HG02981 (cell line): ENCODE results near the gene LPP.
"Not testable (repeated sequence)": the region's sequence is repeated elsewhere in the genome, so short reads cannot be mapped to it uniquely, and the experiment has no call there.

Experiments
- ATAC-seq: cut with Tn5 transposase; IDR thresholded peaks from one replicate; pipeline ENCODE4 v1.9.1; 2021; ENCODE audit warnings: mild to moderate bottlenecking, moderate library complexity; ENCODE audit not compliant: unreplicated experiment

The LPP gene

DNA sequence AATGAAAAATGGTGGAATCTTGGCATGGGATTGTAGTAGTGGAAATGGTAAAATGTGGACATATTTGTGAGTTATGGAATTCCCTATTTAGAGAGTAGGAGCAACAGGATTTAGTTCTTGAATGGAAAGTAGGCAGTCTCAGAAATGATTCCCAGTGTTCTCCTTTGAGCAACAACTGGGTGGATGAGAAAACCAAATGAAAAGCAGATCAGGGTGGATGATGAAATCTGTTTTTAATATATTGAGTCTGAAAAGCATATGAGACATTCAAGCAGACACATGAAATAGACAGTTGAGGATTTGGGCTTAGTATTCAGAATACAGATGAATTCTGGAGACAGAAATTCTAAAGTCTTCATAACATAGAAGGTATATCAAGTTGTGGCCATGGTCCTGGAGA is 451.3 kb downstream of the LPP start:
- ATAC-seq, result no peak

DNA sequence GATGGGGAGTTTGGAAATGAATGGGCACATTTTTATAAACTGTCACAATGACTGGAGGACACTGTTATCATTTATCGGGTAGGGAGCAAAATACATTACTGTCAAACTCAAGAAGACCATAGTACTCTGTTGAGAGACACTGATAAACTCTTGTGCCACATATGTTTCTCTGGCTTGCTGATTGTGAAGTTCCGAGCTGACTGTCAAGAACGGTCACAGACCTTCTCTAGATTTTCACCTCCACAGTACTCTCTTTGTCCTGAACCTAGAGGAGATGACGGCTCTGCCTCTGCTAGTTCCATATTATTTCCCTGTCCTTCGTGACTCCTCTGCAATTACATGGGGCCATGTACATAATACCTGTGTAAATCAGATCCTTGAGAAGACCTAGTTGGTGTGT is 451.9 kb downstream of the LPP start:
- no peak for ATAC-seq

DNA sequence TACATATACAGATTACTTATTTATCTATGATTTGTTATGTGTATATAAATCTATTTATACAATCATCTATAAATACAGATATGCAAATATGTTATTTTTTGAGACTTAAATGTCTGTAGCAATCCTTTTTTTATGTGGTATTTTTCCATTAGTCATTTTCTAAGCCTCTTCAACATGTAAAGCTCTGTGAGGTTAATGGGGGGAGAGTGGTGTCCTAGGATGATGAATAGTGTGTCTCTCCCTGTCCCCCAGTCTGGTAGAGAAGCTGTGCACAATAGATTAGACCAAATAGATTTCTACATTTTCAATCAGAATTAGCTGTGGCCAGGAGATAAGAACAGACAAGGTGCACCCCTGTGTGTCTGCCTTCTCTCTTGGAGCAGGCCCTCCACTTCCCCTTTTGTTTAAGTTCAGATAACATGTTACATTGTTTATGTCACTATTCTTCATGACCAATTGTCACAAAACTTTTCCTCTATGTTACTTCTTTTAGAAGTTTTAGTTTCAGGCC is 453.9 kb downstream of the LPP start:
- no peak for ATAC-seq

DNA sequence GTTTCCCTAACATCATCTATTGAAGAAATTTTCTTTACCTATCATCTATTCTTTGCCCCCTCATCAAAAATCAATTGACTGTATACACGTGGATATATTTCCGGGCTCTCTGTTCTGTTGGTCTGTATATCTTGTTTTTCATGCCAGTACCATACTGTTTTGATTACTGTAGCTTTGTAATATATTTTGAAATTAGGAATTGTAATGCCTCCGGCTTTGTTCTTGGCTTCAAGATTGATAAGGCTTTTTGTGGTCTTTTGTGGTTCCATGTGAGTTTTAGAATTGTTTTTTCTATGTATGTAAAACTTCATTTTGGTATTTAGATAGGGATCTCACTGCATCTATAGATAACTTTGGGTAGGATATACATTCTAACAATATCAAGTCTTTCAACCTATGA is 454.4 kb downstream of the LPP start:
- no peak for ATAC-seq

DNA sequence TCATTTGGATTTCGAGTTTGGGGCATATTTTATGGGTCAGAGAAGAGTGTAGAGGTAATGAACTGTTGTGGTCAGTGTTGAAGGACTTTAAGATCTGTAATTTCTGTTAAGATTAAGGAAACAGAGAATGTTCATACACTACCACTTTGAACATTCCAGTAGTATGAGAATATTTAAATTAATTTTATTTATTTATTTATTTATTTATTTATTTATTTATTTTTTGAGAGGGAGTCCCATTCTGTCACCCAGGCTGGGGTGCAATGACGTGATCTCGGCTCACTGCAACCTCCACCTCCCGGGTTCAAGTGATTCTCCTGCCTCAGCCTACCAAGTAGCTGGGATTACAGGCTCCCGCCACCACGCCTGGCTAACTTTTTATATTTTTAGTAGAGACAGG is 459.8 kb downstream of the LPP start:
- not testable (repeated sequence) for ATAC-seq

DNA sequence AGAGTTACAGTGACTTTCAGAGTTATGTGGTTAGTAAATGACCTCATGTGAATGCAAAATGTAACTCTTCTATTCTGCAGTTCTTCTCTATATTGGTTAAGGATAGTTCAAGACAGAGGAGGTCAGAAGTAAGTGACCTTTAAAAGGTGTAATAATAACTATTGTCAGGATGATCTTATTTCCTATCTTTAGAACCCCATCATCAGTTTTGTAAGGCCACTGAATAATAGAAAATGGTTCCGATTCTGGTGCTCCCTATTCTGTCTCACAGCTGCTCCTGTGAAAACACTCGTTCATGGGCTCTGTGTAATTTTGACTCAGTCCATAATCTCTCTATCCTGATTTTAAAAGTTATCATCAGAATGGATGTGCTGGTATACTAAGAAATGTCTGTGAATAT is 463.3 kb downstream of the LPP start:
- ATAC-seq, result no peak

DNA sequence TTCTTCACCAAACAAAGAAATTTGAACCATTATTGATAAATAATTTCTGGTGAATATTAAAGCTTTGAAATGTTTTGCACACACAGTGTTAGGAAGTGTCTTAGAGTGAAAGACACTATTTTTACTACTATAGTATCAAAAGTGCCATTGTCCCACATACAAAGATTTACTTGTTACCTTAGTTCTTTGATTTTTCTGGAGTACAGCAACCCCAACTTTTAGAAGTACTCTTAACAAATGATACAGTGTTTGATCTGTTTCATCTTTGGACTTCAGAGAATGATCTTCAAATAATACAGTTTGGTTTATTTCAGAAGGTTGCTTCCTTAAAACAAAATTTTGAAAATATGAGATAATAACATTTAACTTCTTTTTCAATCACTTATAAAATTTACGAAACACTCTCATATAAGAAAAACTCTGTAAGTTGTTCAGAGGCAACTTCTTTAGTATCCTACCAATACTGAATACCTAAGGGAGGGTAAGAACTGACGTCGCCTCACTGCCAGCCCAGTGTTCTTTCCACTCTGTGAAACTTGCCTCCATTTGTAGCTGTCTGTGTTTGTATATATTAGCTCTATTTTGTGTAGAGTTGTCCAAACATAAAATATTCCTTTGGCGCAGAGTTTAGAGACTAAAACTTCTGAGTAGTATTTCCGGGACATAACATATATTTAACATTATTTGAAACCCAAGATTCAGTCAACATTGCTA is 464.2 kb downstream of the LPP start:
- no peak for ATAC-seq

DNA sequence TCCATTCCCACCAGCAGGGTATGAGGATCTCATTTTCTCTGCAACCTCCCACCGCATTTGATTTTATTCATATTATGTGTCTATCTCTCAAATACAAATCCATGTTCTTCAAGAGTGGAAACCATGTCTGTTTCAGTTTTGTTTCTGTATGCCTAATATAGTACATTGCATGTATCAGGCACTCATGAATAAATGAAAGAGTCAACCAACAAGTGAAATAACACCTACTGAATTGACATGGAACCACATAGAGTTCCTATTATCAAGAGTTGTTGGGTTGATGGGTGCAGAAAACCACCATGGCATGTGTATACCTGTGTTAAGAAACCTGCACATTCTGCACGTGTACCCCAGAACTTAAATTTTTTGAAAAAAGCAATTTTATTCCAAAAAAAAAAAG is 466.8 kb downstream of the LPP start:
- no peak for ATAC-seq

DNA sequence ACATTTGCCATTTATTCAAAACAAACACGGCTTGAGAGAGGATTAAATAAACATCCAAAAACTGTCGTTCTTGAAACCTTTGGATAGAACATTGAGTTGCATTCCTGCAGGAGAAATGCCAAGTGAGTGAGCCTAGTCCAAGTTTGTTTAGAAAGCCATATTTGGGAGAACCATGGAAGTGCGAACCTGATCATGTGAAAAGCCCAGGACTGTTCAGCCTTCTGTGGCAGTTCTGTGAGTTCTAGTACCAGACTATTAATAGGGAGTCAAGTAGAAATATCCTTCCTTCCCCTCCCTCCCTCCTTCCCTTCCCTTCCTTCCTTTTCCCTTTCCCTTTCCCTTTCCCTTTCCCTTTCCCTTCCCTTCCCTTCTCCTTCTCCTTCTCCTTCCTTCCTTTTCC is 470.4 kb downstream of the LPP start:
- ATAC-seq, result no peak

DNA sequence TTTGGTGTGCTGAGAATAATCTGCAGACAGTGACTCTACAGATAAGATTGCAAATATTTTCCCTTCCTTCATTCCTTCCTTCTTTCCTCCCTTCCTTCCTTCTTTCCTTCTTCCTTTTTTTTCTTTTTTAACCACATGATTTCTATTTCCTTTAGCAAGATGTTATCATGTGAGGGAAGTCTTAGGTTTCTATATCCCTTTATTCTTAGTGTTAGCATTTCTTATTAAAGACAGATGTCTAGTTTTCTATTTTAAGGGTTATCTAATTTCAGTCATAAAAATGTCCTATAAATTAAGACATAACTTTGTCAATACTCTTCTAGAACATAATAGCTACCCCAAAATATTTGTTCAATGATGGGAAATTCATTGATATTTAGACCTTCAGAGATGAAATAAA is 470.9 kb downstream of the LPP start:
- ATAC-seq, result no peak

DNA sequence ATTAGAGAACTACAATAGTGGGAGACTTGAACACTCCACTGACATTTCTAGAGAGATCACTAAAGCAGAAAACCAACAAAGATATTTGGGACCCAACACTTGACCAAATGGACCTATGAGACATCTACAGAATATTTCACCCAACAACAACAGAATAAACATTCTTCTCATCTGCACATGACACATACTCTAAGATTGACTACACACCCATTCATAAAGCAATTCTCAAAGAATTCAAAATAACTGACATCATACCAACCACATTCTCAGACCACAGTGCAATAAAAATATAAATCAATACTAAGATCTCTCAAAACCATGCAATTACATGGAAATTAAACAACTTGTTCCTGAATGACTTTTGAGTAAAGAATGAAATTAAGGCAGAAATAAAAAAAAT is 473.7 kb downstream of the LPP start:
- no peak for ATAC-seq

DNA sequence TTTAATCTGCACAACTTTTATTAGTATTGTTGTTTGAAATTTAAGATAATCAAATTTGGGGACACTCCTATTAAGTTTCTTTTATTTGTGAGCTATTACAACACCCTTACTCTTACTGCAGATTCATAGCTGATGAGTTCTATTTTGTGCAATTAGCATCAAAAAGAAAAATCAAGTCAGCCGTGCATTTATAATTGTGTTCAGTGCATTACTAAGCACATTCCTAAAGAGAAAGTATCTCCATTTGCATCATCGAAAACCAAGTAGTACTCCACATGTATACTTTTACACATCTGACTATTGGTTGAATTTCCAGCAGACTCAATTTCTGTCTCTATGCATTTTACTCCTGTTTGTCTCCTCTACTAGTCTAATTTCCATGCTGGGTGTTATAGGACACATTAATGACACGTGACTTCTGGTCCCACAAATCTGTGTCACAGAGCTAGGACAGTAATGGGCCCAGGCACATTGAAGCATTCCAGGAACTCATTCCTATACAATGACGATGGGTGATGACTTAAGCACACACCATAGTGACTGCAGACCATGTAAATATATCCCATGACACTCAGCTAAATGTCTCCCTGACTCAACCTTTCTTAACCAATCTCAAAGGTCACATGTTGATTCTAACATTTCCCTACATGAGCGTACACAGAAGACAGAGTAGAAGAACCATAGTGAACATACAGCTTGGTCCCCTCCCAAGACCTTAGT is 477.5 kb downstream of the LPP start:
- no peak for ATAC-seq

DNA sequence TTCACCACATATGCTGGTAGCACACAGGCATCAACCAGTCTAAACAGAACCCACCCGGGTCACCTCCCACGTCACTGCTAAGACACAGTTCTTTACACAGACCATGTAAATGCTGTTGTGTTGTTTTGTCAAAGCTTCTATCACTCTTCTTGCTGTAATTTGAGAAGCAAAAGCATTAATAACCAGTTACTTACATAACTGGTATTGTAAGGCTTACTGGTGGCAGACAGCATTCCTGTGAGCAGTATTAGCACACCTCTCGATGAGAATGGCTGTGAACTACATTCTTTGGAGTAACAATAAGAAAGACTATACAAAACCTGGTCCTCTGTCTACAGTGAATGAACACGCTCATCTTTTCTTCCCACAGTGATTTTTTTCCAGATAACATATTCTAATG is 479.2 kb downstream of the LPP start:
- no peak for ATAC-seq

DNA sequence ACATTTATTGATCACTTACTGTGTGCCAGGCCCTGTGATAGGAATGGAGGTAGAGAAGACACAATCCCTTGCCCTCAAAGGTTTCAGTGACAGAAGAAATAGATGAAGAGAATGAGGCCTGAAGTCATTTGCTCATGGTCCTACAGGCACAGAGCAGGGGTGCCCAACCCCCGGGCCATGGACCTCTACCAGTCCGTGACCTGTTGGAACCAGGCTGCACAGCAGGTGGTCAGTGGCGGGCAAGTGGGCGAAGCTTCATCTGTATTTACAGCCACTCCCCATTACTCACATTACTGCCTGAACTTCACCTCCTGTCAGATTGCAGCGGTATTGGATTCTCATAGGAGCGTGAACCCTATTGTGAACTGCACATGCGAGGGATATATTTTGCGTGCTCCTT is 480.3 kb downstream of the LPP start:
- no peak for ATAC-seq

DNA sequence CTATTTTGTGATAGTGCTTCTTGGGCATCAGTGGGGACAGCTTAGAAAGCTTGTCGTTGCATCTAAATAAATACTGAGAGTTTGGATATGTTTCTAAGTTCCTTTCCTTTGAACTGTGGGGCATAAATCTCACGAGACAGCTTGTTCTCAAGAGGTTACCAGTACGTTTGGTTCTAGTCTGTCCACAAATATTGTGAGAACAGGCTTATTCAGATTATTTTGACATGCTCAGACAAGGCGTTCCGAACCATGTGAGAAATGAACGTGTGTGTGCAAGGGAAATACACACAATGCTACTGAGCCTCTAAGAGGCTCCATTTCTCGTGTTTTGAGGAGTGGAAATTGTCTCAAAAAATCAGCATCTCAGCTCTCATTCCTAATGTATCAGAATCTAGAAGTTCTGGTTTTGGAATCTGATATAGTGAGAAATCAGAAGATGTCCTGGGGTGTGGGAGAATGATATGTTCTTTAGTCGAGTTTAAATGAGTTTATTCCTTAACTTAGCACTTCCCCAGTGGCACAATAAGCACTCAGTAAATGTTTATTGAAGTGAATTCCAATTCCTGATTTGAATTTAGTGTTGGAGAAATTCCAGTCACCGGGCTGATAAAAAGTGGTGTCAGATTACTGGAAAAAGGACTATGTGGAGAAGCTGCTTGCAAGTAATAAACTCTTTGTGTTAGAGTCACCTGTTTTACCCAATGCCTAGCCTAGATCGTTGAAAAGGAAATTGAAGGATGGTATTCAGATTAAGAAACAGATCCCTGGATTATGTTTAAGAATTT is 481.5 kb downstream of the LPP start:
- no peak for ATAC-seq

DNA sequence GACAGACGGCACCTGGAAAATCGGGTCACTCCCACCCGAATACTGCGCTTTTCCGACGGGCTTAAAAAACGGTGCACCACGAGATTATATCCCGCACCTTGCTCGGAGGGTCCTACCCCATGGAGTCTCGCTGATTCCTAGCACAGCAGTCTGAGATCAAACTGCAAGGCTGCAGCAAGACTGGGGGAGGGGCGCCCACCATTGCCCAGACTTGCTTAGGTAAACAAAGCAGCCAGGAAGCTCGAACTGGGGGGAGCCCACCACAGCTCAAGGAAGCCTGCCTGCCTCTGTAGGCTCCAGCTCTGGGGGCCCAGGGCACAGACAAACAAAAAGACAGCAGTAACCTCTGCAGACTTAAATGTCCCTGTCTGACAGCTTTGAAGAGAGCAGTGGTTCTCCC is 482.3 kb downstream of the LPP start:
- not testable (repeated sequence) for ATAC-seq

DNA sequence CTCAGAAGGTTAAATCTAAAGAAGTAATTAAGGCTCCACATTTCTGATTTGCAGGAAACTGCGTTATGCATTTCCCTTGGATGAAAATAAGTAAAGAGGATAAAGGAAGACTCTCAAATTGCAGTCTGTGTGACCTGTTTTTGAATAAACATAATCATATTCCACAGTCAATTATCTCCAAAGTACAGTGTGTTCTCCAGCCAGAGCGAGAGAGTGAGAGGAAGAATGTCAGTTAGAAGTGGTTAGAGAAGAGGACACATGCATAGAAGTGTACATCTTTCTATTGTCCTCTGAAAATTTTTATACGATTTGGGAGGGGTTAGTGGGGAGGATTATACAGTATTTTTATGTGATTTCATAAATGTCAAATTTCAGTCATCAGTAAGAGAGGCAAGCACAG is 487.1 kb downstream of the LPP start:
- no peak for ATAC-seq

DNA sequence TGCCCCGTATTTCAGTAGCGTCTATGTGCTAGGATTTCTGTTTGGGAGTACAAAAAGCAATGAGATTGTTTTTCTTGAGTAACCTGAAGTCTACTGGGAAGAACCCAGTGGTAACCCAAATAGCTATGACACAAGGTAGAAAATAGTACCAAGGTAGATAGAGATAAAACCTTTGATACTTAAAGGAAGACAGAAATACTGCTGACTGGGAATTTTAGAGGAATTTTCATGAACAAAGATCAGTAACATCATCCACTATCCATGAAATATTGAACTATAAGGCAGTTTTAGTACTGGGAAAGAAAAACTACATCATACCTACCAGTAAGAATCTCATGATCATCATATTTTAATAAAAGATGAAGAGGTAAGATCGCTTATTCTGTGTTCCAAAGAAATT is 489.8 kb downstream of the LPP start:
- no peak for ATAC-seq

DNA sequence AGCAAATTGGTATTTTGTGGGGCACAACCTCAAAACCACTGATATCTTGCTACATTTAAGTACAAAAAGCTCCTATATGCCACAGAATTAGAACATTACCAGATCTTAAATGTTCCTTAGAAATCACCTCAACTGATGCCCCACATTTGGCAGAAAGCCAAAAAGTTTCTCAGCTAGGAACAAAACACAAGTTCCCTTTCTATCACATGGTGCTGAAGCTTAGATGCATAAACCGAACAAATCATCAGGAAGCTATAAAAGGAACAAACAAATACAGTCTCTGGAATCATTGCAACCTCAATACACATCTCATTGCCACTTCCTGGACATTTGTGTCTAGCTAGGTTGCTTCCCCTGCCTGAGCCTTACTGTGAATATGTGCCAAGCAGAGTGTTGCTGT is 492.6 kb downstream of the LPP start:
- no peak for ATAC-seq

DNA sequence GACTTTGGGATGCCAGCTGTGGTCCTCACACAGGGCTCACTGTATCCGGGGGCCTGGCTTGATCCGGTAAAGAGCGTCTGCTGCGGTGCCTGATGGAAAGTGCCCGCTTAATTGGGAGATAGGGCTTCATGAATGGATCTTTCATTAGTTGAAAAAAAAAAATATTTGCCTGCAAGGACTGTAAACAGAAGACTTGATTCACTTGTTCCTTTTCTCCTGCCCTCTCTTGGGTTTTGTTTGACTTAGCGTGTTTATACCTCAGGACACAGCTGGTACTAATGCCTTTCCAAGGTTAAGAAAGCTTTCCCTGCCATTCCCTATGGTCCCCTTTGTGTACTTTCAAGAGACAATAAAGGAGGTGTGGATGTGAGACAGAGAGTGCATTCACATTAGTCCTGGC is 493.3 kb downstream of the LPP start:
- ATAC-seq, result no peak

DNA sequence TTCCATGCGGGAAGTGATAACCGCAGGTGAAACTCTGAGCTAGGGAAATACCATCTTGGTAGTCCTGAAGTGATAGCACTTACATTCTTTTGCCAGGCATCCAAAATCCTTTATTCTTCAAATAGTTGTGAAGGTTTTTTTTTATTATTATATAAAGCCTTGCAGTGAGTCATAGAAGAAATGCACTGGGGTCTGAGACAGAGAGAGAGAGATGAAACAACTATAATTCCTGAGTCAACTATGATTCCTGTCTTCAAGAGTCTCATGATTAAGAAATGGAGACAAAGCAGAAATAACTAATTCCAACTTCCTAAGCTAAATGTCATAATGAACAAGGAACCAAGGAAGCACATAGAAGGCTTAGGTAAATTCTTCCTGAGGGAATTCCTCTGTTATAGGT is 495.6 kb downstream of the LPP start:
- no peak for ATAC-seq
